ENCODE results near the gene TEX29.

The TEX29 gene

DNA sequence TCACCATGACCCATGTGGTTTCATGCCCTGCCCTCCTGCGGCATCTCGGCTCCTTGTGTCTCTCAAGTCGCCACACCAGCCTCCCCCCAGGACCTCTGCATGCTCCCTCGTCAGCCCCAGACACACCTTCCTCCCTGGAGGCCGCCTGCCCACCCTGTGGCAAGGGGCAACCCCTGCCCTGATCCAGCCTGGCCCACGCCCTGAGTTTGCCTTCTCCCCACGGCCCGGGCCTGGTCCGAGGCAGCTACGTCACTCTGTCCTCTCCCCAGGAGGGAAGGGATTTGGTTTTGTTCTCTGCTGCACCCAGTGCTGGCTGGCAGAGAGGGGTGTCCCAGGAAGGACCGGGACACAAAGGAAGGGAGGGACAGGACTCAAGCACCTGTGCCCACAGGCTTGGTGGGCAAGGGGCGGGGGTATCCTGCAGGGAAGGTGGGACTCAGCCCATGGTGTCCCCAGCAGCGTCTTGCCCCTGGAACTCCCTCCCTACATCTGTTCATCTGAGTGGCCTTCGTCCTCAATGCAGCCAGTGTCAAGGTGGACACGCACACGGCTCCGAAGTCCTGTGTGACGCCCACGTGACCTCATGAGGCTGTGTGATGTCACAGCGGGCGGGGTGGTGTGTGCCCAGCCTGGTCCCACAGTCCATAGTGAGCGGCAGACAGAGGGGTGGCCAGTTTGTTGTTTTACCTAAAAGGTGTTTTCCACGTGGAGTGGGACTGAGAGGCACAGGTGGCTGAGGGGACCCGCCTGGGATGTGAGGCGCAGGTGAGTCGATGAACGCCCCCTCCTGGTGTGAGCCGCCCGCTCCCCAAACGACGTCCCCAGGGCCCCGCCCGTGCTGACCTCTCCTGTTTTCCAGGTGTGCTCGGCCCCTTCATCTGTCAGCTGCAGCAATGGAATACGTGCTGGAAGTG, at the start of gene TEX29:
TEX29 (plus strand) TSS at position 645 of the 914 bp plus-strand sequence; CDS start at position 894, 249 bp downstream.
- DNase-seq: peak; percentile 26

DNA sequence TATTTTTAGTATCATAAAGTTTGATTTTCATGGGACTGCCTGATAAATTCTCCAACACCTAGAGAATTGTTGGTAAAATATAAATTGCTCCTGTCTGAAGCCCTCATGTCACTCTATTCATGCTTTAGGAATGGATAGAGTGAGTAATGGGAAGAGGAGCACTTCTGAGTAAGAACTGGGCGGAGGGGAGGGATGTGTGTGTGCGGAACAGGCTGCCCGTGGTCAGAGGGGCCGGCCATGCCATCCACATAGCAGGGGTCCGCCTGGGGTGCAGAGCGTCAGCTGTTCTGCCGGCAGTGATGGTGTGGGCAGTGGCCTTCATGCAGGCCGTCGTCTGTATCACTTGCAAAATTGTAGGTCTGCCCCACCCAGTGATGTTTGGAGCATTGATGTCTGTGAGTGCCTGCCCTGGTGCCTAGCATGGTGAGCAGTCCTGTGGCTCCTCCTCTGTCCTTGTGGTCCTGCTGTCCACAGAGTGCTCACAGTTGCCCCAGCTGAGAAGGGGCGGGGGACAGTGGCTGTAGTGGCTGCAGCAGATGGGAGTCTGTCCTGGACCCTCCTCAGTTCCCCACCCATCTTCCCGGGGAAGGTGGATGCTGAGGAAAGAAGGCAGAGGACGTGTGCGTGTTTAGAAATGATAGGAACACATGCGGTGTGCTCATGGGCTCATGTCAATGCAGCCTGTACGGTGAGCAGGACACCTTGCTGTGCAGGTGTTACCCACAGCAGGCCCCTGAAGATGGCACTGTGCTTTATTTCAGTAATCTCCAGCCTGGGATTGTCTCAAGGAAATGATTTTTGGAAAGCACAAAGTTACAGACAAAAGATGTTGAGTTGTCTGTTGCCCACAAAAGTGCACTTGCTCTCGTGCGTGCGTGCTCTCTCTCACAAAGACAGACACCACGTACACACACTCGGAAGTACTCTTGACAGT, 49.4 kb upstream of the TEX29 start:
- DNase-seq: no peak

DNA sequence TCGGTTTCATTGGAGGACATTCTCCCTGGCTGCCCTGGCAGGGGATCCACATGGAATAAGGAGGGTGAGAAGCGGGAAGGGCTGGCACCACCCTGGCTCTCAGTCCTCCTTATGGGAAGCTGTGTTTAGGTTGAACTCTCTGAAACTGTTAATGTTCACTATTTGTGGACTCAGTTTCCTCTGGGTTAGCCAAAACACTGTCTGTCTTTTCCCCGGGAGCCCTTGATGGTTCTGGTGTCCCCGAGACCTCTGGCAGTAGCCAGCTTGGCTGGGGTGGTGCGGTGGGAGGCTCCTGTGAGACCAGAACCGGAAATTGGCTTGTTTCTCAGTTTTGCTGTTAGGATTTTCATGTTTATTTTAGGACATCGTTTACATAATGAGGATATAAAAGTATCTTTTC, 48.3 kb upstream of the TEX29 start:
- DNase-seq: no peak

DNA sequence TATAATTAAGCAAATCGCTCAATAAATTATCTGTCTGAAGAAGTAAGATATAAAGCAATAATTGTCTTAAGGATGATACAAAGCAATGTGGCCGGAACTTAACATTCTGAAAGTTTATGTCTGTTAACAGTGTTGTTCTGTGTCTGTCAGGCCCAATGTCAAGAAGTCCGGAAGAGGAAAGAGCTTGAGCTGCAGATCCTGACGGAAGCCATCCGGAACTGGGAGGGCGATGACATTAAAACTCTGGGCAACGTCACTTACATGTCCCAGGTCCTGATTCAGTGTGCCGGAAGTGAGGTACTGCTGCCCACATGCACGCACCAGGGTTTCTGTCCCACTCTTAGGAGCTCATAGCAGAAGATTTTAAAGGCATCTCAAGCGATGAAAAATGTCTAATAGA, 45.1 kb upstream of the TEX29 start:
- DNase-seq: no peak

DNA sequence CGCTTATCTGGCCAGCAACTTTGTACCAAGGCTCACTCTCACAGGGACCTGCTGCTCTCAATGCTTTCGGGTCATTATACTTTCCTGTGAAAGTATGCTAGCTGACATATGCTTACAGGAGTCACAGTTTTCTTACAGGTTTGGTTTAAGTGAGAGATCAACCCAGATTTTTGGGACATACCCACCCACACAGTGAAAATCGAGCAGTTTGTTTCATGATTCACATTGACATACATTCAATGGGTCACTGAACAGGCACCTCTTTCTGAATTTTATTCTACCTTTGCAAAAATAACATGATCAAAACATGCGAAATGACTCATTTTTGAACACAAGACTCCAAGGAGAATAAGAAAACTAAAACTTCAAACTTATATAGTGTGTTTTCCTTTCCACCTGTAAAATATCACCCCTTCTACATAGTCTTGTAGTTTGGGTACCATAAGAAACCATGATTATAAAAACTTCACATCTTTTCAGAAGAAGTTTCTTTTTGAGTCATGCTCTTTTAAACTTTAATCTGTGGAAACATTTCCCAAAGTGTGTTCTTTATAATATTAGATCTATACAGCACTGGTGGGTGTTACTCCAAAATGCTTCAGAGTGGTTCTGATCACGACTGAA, 44.3 kb upstream of the TEX29 start:
- DNase-seq: no peak

DNA sequence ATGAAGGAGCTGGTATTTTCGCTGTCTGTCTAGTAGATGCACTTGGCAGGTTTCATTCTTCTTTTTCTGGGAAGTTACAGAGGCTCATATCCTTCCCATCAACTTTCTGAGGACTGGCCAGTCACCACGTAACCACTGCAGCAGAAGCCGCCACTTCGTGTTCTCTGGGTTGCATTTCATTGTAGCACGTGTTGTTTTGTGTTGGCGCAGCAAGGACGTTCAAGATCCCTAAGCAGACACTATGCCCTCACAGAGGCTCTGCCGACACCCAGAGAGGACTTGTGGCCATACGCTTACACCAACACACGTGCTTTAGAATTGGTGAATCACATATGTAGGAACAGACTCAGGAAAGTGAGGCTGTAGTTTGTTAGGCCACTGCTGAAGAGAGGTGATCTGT, 42.2 kb upstream of the TEX29 start:
- no peak for DNase-seq

DNA sequence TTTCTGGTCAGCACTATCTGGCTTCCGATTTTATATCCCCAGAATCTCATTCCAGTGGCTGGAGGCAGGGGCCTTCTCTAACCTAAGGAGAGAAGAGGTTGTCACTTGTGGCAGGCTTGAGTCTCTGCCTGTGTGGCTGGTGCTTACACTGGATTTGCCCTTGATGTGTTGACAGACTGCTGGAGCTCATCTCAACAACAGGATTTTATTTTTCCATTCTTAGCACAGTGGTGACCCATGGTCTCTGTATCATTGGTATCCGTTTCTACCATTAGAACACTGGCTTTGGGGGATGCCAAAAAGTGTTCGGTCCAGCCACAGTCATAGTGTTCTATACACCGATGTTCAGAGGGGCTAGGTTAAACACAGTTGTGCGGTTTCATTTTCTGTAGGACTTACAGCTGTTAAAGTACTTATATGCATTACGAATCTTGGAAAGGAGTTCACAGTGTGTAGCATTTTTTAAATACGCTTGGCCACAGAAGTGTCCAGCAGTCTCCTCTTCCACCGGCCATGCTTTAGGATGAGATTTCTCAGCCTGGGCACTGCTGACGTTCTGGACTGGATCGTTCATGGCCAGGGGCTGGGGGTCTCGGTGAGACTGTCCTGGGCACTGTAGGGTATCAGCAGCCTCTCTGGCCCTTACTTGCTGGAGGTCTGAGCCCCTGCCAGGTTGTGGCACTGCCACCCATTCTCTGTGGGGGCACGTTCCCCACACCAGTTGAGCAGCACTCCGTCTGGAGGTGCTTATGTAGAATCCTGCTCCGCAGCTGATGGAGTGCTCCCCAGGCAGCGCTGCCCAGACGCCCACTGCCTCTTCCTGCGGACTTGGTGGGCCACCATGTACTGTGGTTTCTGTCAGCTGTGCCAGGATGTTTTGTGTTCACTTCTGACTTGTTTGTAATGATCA, 41.4 kb upstream of the TEX29 start:
- no peak for DNase-seq

DNA sequence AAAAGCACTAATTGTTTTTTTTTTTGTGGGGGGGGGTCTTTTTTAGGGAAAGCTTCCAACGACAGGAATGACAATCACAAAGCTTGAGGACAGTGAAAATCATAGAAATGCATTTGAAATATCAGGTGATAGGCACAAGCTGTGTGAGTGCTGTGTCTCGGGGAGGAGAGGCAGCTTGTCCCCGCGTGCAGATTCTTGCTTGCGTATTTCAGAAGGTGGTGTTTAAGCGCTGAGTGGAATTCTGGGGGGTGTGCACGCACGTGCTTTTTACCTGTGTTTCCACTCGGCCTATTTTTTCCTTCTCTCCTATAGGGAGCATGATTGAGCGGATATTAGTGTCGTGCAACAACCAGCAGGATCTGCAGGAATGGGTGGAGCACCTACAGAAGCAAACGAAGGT, 40.2 kb upstream of the TEX29 start:
- no peak for DNase-seq

DNA sequence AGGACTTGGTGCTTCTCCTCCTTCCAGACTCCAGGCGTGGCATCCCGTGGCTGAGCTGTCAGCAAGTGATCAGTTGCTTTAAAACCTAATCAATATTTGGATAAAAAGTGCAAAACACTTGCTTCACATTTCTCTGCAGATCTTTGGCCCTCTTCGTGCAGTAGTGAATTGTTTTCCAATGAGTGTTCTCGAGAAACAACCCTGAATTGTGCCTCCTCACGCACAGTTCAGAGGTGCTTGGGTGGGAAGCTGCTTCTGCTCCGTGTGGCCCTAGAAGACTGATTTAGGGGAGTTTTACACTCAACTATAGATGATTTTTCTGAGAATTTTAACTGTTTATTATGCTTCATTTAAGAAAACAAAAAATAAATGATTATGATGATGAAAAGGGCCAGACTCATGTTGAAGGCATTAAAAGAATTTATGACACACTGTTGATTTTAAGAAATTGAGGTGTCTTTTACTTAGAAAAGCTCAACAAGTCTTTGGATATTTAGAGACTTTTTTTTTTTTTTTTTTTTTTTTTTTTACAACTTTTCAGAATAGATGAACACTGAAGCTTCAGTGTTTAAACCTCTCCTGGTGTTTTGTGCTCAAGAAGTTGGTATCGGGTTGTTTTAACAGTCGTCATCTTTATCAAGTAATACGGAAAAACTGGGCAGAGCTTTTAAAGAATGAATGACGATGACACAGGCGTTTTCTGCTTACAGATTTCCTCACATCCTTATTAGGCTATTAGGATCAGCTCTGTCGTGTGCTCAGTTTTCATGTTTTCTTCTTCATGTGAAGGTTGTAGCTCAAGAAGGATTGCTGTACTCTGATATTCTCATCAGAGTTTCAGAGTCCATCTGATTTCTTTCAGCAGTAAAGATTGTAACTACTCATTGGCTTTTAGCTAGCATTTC, 39.5 kb upstream of the TEX29 start:
- no peak for DNase-seq

DNA sequence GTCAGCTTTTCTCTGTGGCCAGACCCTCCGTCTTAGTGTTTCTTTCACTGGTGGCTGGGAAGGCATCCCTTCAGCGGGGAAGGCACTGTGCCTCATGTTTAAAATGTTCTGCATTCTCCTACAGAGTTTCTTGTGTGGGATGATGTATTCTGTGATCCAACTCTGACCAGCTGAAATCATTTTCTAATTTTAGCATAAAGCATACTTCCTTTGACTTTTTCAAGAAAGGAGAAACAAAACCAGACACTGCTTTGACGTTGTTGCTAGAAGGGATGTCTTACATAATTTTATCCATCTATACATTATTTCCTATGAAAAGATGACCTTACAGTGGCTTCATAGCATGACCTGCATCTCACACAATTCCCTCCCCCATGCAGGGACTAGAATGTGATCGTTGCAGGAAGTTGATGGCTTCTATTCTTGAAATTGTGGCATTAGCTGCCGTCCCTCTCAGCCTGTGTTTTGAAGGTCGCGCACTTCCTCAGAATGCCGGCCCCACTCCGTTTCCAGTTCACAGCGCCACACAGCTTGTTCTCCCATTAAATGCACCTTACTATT, 38.6 kb upstream of the TEX29 start:
- no peak for DNase-seq

DNA sequence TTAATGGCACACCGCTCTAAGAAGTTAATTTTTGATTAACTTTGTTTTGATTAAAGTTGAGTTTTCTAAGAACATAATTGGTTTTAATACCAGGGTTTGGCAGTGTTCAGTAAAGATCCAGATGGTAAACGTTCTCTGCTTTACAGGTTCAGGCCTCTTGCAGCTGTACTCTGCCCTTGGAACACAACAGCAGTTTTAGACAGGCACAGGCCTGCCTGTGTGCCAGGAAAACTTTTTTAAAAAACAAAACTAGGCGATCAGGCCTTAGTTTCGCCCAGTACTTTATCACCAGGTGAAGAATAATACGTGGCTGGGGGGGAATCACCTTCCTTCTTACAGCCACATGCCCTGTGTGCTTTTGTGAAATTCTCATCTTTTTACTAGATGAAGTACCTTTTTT, 38.0 kb upstream of the TEX29 start:
- no peak for DNase-seq

DNA sequence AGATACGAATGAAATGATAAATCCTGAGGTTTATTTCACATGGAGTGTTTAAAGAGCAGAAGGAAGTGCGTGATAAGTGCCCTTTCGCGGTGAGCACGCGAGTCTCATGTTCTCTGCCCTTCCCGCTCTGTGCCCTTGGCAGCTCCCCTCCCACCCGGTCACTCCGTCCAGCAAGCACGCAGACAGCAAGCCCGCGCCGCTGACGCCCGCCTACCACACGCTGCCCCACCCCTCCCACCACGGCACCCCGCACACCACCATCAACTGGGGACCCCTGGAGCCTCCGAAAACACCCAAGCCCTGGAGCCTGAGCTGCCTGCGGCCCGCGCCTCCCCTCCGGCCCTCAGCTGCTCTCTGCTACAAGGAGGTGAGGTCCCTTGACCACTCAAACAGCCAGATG, 37.4 kb upstream of the TEX29 start:
- no peak for DNase-seq

DNA sequence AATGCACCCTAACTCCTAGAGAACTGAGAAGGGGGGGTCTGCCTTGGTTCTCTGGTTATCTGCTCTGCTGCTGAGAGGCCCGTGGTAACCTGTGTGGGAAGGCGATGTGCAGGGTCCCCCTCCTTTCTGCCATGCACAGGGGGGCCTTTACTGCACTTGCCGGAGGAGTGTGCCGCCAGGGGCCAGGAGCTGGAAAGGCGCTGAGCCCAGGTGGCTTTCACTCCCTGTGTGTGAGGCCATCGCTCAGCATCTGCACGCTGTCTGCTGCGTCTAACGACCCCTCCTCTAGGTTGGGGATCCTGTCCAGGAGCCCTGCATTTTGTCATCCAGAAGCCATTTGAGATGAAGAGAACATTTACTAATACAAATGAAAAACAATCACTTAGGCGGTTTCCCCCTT, 37.0 kb upstream of the TEX29 start:
- no peak for DNase-seq

DNA sequence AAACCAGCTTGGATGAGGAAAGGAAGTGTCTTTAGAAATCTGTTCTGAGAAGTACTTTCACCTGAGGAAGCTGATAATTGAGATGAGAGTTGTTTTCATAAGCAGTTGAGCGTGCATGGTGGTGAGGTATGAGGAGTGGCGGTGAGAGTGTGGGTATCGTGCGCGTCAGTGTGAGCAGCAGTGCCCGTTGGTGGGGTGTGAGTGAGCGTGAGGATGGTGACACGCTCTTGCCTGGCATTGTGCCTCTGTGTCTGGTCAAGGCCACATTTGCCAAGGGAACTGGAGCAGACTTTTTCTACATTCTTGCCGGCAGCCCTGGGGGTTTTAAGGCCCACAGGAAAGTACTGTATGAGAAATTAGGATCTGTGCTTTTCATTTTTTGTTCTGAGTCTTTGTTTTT, 36.5 kb upstream of the TEX29 start:
- no peak for DNase-seq

DNA sequence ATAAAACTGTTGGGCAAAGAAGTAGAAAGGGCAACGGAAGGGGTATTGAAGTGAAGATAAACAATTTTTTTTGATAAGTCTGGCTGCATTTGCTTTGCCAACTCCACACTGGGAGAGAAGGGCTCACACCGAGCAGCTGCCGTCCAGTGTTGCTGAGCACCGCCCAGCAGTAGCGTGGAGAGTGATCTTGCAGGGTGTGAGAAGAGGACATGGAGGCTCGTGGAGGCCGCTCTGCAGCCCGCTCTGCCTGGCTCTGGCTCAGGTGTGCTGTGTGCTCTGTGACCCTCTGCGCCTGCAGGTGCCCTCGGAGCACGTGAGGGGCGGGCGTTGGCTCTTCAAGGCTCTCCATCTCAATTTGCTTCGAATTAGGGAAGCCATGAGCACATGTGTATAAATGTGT, 35.9 kb upstream of the TEX29 start:
- DNase-seq: no peak

DNA sequence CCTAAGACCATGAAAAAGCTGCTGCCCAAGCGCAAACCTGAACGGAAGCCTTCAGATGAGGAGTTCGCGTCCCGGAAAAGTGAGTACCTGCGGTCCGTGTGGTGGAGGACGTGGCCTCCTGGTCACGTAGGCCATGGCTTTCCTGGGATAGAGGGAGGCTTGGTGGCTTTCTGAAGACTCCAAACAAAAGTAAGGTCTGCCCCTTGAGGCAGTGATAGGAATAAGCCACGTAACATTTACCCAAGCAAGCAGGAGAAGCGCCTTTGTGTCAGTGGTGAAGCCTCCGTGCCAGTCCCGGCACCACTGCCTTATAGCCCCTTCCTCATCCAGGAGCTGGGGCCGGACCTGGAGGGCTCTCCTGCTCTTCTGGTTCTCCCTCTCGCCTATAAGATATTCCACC, 34.3 kb upstream of the TEX29 start:
- DNase-seq: no peak

DNA sequence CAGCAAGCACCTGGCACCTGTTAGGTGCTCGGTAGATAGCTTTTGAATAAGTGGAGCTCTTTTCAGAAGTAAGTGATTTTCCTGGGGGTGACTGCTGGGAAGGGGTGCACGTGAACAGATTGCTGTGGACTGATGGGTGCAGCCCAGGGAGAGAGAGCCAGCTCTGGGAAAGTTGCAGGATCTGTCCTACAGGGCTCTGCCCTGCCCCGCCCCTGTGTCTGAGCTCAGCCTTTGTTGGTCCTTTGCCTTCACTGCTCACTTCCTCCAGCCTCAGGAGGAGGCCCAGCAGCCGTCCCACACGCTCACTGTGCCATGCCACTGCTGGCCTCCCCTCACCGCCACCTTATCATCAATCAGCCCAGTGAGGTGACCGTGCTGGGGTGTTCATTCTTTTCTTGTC, 33.7 kb upstream of the TEX29 start:
- no peak for DNase-seq

DNA sequence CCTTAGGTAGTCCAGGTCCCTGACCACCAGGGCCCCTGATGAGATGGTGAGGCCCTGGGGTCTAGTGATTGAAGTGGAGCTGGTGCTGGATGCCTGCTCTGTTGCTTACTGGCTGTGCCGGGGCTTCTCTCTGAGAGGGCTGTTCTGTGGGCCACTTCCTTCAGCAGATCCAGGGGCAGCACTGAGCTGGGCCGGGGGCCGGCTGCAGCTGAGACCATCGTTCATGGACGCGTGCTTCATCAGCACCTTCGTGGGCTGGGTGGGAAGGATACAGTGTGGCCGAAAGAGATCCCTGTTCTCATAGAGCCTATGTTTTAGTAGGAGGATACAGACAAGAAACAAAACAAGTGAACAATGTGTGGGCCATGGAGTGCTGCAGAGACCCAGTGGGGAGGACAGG, 33.2 kb upstream of the TEX29 start:
- DNase-seq: no peak

DNA sequence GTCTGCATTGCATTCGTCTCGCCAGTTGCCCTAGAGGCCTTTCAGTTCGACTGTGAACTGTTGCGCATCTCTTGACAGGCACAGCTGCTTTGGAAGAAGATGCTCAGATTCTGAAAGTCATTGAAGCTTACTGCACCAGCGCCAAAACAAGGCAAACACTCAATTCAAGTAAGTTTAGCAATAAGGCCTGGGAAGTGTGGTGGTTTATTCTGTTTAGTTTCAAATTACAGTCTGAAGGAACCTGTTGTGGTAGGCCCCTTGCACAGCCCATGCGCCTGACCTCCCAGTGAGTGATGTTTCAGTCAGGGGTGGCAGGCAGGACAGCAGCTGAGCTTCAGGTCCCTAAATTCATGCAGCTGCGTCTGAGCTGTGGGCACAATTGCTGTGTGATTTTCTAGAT, 32.2 kb upstream of the TEX29 start:
- no peak for DNase-seq

DNA sequence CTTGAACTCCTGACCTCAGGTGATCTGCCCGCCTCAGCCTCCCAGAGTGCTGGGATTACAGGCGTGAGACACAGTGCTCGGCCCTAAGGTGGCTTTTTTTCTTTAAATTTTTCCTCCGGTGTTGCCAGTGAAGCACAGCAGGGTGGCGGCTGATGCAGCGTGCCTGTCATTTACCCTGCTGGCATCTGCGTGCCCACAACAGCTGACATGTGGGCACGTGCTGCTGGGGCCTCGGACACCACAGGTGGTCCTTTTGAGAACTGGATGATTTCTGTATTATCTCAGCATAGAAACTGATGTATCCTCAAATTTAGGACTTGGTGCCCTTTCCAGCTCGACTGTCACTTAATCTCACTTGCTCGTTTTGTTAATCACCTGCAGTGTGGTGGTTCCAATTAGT, 31.2 kb upstream of the TEX29 start:
- no peak for DNase-seq

DNA sequence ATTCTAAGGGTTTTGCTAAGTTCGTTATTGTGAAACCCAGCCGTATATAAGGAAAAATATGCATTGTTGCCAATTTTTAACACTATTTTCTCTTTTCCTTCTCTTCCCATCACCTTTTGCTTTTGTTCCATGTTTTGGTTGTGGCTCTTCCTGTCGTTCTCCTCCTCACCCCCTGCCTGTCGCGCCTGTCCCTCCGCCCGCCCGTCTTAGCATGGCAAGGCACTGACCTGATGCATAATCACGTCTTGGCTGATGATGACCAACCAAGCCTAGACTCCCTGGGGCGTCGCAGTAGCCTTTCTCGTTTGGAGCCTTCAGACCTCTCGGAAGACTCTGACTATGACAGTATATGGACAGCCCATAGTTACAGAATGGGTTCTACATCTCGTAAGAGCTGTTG, 28.5 kb upstream of the TEX29 start:
- no peak for DNase-seq
